ENCODE results near the gene CHAT. TPM values are rescaled to one million over a fixed set of nuclear protein-coding genes. Genes with fewer than 3 reads are reported as not detected.

The CHAT gene
- total RNA-seq, 4 donors from 2014 or later: 0.94 to 1.6 TPM; not detected in 2

DNA sequence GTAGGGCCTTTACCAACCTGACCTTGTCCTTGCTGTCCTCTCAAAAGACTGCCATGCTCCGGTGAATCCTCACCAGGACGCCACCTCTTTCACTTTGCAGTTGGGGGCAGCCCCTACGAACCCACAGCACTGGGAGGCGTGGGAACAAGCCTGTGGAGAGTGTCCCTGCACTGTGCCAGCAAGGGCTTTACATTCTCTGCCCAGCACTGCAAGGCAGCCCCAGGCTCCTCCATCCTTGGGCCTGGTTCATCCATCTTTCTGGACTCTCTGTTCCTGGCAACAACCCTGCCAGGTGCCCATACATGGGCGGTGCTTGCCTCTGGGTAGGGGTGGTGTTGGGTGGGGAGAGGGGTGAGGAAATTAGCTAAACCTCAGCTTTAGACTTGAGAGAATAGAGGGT is 1.4 kb downstream of the CHAT start:
- no peak overlapping the region for H3K4me3 ChIP-seq
- 50% methylated on average over 1 of the region's 5 CpGs; no CpG with 5 or more reads in 1 of the 2 donors for WGBS, 2 donors (ENCODE audit: low coverage in 1 of 2)
- peaks cover 99% of the 10 kb centered on the region for H3K27me3 ChIP-seq
- no peak overlapping the region for H3K27ac ChIP-seq
- TF ChIP-seq POLR2AphosphoS5 (IDR thresholded peaks at IDR 0.05) (no peak), EP300 (IDR thresholded peaks at IDR 0.05) (no peak), POLR2A (IDR thresholded peaks at IDR 0.05) (no peak), CTCF (IDR thresholded peaks at IDR 0.05) (no peak)
- no peaks in the 10 kb centered on the region for H3K9me3 ChIP-seq
- peaks cover 0 to 26% (median 7%) of the 10 kb centered on the region in 3 donors for H3K4me1 ChIP-seq
- no peak for ATAC-seq
- H3K36me3 ChIP-seq: no peaks in the 10 kb centered on the region

DNA sequence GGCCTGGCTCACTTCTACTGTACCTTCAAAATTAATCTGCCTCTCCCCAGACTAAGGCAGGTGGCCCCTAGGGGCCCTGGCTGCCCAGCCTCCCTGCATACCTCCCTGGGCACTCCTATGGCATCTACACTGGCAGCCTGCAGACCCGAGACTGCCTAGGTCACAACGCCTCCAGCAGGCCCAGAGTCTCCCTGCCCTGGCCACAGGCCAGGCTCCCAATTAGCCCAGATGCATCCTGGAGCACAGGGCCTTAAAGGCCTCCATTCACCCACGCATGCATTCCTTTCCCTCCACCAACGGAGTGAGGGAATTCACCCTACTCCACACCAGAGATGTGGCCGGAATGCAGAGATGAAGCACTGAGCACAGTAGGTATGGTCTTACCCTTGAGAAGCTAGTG is 1.9 kb downstream of the CHAT start:
- H3K27me3 ChIP-seq: peaks cover 98% of the 10 kb centered on the region
- peaks cover 0 to 20% (median 3%) of the 10 kb centered on the region in 3 donors for H3K4me1 ChIP-seq
- no peak for TF ChIP-seq POLR2A (IDR thresholded peaks at IDR 0.05)
- no peak for TF ChIP-seq EP300 (IDR thresholded peaks at IDR 0.05)
- no peak for TF ChIP-seq POLR2AphosphoS5 (IDR thresholded peaks at IDR 0.05)
- TF ChIP-seq CTCF (IDR thresholded peaks at IDR 0.05): no peak
- WGBS, 2 donors (ENCODE audit: low coverage in 1 of 2): no CpG with 5 or more reads among the region's 5 CpGs
- no peaks in the 10 kb centered on the region for H3K36me3 ChIP-seq
- ATAC-seq: no peak
- no peaks in the 10 kb centered on the region for H3K9me3 ChIP-seq
- no peak overlapping the region for H3K27ac ChIP-seq
- no peak overlapping the region for H3K4me3 ChIP-seq

- 47 to 82% methylated on average over 2 of the region's 6 CpGs for WGBS, 2 donors (ENCODE audit: low coverage in 1 of 2)
- no peak overlapping the region for H3K4me3 ChIP-seq
- no peaks in the 10 kb centered on the region for H3K36me3 ChIP-seq
- TF ChIP-seq EP300 (IDR thresholded peaks at IDR 0.05): no peak
- TF ChIP-seq POLR2AphosphoS5 (IDR thresholded peaks at IDR 0.05): no peak
- no peak for TF ChIP-seq POLR2A (IDR thresholded peaks at IDR 0.05)
- no peaks in the 10 kb centered on the region for H3K9me3 ChIP-seq
- H3K27me3 ChIP-seq: peaks cover 98% of the 10 kb centered on the region
- no peak for ATAC-seq
- no peak overlapping the region for H3K27ac ChIP-seq
- peaks cover 0 to 12% (median 0%) of the 10 kb centered on the region in 3 donors for H3K4me1 ChIP-seq
These were observed 2.7 kb downstream of the CHAT start for GRCh38 chr10:49616421-49617101.

GRCh38 chr10:49617121-49618020 is 3.5 kb downstream of the CHAT start:
- Histone ChIP-seq H3K36me3 (no peaks in the 10 kb centered on the region), H3K4me1 (peaks cover 0 to 7% (median 0%) of the 10 kb centered on the region in 3 donors), H3K9me3 (no peaks in the 10 kb centered on the region), H3K27ac (no peak overlapping the region), H3K27me3 (peaks cover 90% of the 10 kb centered on the region), H3K4me3 (no peak overlapping the region)
- no peak for ATAC-seq
- 17 to 50% methylated on average over 1 to 2 of the region's 7 CpGs for WGBS, 2 donors (ENCODE audit: low coverage in 1 of 2)
- TF ChIP-seq CTCF (IDR thresholded peaks at IDR 0.05) (no peak), POLR2AphosphoS5 (IDR thresholded peaks at IDR 0.05) (no peak), POLR2A (IDR thresholded peaks at IDR 0.05) (no peak), EP300 (IDR thresholded peaks at IDR 0.05) (no peak)

DNA sequence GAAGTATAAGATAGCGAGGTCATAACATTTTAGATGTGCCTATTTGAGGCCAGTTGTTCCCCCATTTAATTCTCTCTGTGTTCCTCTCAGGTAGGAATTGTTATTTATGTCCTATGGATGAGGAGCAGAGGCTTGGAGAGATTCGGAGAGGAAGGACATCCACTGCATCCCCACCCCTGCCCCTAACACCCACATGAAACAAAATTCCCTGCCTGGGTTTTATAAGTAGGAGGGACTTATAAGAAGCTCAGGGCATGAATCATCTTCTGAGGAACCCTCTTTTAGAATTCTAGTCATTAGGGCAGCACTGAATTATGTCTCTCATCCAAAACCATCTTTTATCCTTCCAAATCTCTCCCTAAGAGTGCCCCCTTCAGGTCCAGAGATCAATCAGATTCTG is 5.0 kb downstream of the CHAT start:
- H3K4me3 ChIP-seq: no peak overlapping the region
- H3K36me3 ChIP-seq: no peaks in the 10 kb centered on the region
- no peaks in the 10 kb centered on the region for H3K9me3 ChIP-seq
- peaks cover 0 to 7% (median 0%) of the 10 kb centered on the region in 3 donors for H3K4me1 ChIP-seq
- no peak for TF ChIP-seq POLR2AphosphoS5 (IDR thresholded peaks at IDR 0.05)
- TF ChIP-seq POLR2A (IDR thresholded peaks at IDR 0.05): no peak
- TF ChIP-seq EP300 (IDR thresholded peaks at IDR 0.05): no peak
- no peak for TF ChIP-seq CTCF (IDR thresholded peaks at IDR 0.05)
- WGBS, 2 donors (ENCODE audit: low coverage in 1 of 2): 60 to 72% methylated on average over 2 of the region's 2 CpGs
- H3K27me3 ChIP-seq: peaks cover 81% of the 10 kb centered on the region
- H3K27ac ChIP-seq: no peak overlapping the region
- ATAC-seq: no peak

Measured in gastroesophageal sphincter (tissue), 4 donors.